Measurements from ENCODE around the gene RAPGEF4.

Gene RAPGEF4

DNA sequence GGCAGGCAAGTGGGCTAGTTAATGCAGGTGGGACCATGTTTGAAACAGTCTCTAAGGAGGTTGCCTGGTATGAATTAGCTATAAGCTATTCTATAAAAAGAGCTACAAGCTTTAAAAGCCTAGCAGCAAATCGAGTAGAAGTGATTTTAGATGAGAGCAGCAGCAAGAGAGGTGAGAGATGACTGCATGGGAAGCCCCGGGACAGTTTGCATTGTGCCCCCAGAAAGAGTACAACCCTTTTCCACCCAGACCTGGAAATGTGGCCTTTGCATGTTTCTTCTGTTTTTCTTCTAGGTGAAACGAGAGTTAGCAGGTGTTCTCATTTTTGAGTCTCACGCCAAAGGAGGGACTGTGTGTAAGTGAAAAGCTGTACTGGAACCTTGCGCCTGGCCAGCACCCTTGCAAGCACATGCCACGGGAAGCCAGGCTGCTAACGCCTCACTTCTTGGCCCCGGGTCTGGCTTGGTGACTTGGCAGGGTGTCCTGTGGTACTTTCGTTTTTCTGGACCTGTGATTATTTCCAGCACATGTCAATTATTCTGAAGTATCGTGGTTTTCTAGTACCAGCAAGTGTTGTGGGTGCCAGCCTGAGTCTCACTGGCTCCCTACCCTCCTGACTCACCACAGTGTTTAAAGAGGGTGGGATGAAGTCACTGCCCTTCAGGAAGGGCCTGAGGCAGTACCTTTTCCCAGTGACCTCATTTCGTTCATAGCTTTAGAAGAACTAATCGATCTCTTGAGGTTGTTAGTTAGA lies 249.7 kb downstream of the RAPGEF4 start:
- Mint-ChIP-seq H3K36me3 (ENCODE audit: low read depth) (no peaks in the 10 kb centered on the region), H3K9me3 (no peaks in the 10 kb centered on the region), H3K27ac (no peak overlapping the region), H3K4me1 (ENCODE audit: low read depth) (peaks cover 8% of the 10 kb centered on the region), H3K4me3 (no peak overlapping the region), H3K27me3 (ENCODE audit: low read depth) (no peaks in the 10 kb centered on the region)

DNA sequence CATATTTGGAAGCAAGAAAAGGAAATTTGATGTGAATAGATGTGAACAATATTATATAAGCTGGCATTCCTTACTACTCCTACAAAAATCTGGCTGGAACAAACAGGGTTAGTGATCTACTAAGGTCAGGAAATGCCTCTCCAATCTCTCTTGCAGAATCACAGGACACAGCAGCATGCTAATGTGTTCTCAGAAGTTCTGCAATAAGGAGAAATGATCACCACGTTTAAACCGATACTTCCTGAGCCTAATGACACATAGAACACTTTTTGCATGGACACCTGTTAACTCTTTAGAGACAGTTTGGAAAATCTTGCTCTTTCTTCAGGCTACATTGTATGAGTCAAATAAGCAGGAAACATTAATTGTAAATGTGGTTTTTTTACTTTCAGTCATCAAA lies 250.4 kb downstream of the RAPGEF4 start:
- H3K27me3 Mint-ChIP-seq (ENCODE audit: low read depth): no peaks in the 10 kb centered on the region
- H3K4me1 Mint-ChIP-seq (ENCODE audit: low read depth): peaks cover 8% of the 10 kb centered on the region
- H3K9me3 Mint-ChIP-seq: no peaks in the 10 kb centered on the region
- no peak overlapping the region for H3K27ac Mint-ChIP-seq
- no peak overlapping the region for H3K4me3 Mint-ChIP-seq
- H3K36me3 Mint-ChIP-seq (ENCODE audit: low read depth): no peaks in the 10 kb centered on the region

DNA sequence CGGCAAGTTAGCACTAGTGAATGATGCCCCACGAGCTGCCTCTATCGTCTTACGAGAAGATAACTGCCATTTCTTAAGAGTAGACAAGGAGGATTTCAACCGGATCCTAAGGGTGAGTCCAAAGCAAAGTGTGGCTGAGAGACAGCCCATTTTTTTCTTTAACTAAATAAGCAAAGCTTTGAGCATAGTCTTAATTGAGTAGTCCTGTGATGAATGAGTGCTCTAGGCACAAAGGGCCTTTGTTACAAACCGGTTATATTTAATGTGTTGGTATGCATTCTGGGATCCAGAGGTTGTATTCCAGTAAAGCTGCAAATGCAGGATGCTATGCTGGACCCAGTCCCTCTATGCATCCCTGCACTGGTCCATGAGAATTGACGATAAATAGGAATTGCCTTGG lies 253.1 kb downstream of the RAPGEF4 start:
- H3K27me3 Mint-ChIP-seq (ENCODE audit: low read depth): no peaks in the 10 kb centered on the region
- H3K4me3 Mint-ChIP-seq: no peak overlapping the region
- no peaks in the 10 kb centered on the region for H3K36me3 Mint-ChIP-seq (ENCODE audit: low read depth)
- H3K4me1 Mint-ChIP-seq (ENCODE audit: low read depth): peaks cover 8% of the 10 kb centered on the region
- no peak overlapping the region for H3K27ac Mint-ChIP-seq
- H3K9me3 Mint-ChIP-seq: no peaks in the 10 kb centered on the region

DNA sequence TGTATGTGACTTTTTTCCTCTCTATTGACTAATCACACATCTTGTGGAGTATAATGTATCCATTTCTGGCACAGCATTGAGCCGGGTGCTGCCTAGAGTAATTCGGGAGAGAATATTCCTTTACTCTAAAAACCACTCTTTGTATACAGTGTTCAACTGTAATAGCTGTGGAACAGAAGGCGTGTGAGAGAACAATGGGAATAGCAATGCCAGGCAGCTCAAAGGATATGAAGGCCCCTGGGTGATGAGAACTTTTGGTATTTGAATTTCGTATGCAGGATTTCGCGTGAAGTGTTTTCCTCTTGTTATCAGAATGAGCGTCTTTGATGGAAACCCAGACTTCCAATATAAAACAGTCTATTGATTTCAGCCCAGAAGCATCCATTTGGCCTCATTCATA lies 255.4 kb downstream of the RAPGEF4 start:
- Mint-ChIP-seq H3K9me3 (no peaks in the 10 kb centered on the region), H3K36me3 (ENCODE audit: low read depth) (no peaks in the 10 kb centered on the region), H3K4me1 (ENCODE audit: low read depth) (peaks cover 2% of the 10 kb centered on the region), H3K4me3 (no peak overlapping the region), H3K27ac (no peak overlapping the region), H3K27me3 (ENCODE audit: low read depth) (no peaks in the 10 kb centered on the region)

DNA sequence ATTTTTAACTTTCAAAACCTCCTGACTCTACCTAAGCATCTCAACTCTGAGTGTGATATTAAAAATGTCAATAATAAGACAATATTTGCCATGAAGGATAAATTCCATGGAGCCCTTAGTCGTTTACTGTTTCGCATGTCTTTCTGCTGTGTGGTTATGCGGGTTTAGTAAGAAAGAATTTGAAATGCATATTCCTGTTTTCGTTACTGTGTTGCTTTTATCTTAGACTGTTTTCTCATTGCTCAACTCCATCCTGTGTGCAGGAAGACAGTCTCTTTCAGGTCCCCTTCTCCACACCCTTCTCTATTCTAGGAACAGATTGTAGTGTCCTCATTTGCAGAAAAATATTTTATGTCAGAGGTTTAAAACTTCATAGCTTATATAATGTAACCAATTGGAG lies 257.5 kb downstream of the RAPGEF4 start:
- H3K27ac Mint-ChIP-seq: no peak overlapping the region
- H3K27me3 Mint-ChIP-seq (ENCODE audit: low read depth): peaks cover 11% of the 10 kb centered on the region
- no peaks in the 10 kb centered on the region for H3K4me1 Mint-ChIP-seq (ENCODE audit: low read depth)
- H3K36me3 Mint-ChIP-seq (ENCODE audit: low read depth): no peaks in the 10 kb centered on the region
- no peaks in the 10 kb centered on the region for H3K9me3 Mint-ChIP-seq
- H3K4me3 Mint-ChIP-seq: no peak overlapping the region

DNA sequence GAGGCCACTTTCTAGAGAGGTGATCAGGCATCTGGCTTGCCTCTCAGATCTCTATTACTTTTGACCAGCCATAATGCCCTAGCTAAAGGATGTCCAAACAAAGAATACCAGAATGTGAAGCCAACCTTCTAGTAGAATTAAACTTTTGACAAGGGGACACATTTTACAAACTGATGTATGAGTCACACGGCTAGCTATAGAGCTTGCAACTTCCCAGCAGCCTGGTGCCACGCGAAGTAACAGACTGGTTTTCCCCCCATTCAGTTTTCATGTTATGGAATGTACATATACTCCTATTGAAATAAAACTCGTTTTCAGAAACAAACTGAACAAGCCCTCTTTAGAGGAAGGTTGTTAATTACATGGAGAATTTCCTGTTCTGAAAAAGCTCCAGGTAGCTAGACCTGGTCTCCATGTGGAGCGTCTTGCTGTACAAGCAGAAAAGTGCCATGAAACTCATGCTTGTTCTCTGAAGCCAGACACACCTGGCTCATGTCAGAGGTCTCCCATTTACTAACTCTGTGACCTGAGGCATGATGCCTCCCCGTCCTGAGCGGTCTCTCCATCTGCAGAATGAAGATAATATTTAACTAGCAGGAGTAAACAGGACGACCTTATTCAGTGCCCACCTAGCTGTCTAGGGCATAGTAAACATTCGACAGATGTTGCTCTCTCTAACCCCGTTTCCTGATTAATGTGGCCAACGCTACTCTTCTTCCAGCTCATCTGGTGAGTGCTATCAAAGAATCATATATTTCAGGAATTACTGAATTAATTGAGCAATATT lies 258.5 kb downstream of the RAPGEF4 start:
- no peak overlapping the region for H3K4me3 Mint-ChIP-seq
- peaks cover 13% of the 10 kb centered on the region for H3K27me3 Mint-ChIP-seq (ENCODE audit: low read depth)
- H3K27ac Mint-ChIP-seq: no peak overlapping the region
- H3K36me3 Mint-ChIP-seq (ENCODE audit: low read depth): no peaks in the 10 kb centered on the region
- H3K9me3 Mint-ChIP-seq: no peaks in the 10 kb centered on the region
- H3K4me1 Mint-ChIP-seq (ENCODE audit: low read depth): no peaks in the 10 kb centered on the region

DNA sequence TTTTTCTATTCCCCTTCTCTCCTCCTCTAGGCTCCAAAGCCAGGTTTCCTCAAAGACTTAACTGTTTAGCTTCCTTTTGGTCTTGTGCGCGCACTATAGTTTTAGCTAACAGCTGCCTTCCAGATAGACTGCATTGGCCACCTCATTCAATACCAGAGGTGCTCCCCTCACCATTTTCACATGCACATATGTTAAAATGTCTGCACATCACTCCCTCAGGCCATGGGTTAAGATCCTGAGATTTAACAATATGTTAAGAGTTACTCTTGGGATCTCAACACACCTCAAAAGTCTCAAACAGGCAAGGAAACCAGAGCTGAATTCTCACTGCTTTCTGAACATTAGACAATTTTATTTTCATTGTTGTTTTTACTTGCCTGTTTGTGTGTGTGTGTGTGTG lies 259.2 kb downstream of the RAPGEF4 start:
- H3K9me3 Mint-ChIP-seq: no peaks in the 10 kb centered on the region
- H3K4me1 Mint-ChIP-seq (ENCODE audit: low read depth): no peaks in the 10 kb centered on the region
- no peak overlapping the region for H3K27ac Mint-ChIP-seq
- no peak overlapping the region for H3K4me3 Mint-ChIP-seq
- peaks cover 13% of the 10 kb centered on the region for H3K27me3 Mint-ChIP-seq (ENCODE audit: low read depth)
- H3K36me3 Mint-ChIP-seq (ENCODE audit: low read depth): no peaks in the 10 kb centered on the region

DNA sequence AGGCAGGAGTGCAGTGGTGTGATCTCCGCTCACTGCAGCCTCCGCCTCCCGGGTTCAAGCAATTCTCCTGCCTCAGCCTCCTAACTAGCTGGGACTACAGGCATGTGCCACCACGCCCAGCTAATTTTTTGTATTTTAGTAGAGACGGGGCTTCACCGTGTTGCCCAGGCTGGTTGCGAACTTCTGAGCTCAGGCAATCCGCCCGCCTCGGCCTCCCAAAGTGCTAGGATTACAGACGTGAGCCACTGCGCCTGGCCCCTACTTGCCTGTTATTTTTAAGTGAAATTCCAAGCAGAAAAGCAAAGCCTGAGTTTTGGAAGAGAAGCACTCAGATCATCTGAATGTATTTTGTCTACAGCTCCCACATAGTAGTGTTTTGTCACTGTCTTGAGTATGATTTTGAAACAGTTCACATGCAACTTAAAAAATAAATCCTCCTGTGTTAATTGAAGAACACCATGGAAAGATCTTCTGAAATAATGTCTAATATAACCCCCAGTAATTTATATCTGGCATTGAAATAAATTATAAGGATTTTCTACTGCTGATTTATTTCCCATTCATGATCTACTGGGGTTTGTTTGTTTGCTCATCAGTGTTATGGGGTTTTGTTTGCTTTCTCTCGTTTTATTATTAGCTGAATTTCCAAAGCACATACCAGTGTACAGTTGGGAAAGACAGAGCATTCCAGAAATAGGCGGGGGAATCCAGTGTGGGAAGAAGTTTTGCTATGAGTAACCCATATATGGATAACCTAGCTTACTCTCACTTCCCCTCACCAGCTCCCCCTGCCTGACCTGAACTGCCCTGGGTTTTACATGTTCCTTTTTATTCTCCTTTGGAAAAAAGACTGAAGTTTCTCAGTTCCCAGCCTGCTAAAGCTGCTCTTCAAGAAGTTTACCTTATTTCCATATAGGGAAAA lies 259.9 kb downstream of the RAPGEF4 start:
- Mint-ChIP-seq H3K9me3 (no peaks in the 10 kb centered on the region), H3K27me3 (ENCODE audit: low read depth) (peaks cover 13% of the 10 kb centered on the region), H3K4me1 (ENCODE audit: low read depth) (no peaks in the 10 kb centered on the region), H3K36me3 (ENCODE audit: low read depth) (no peaks in the 10 kb centered on the region), H3K4me3 (no peak overlapping the region), H3K27ac (no peak overlapping the region)

DNA sequence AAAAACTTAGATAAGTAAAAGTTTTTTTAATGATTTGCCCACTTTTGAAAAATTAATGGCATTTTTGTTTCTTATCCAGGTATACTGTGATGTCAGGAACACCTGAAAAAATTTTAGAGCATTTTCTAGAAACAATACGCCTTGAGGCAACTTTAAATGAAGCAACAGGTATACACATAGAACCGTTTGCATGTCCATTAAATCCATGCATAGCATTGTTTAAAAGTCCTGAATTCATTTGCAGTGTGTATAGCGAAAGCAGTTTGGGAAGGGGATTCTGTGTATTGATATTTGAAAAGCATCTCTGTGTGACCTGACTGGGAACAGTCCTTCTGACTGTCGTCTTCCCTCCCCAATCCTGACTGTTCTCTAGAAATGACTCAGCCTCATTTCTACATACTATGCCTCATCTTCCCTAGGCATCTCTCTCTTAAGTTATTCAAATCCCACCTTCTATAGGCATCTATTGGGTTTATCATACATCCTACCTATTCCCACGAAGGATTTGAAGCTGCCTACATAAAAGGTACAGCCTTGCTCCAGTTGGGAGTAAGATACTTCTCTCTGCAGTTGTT lies 260.8 kb downstream of the RAPGEF4 start:
- Mint-ChIP-seq H3K27me3 (ENCODE audit: low read depth) (peaks cover 13% of the 10 kb centered on the region), H3K4me1 (ENCODE audit: low read depth) (no peaks in the 10 kb centered on the region)

DNA sequence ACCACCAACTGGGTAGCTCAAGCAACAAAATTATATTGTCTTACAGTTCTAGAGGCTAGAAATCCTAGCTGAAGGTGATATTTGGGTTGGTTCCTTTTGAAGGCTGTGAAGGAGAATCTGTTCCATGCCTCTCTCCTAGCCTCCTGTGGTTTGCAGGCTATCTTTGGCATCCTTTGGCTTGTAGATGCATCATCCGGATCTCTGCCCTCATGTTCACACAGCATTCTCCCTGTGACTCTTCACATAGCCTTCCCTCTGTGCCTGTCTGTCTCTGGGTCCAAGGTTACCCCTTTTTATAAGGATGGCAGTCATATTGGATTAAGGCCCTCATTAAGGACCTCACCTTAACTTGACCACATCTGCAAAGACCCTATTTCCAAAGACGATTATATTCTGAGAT lies 261.4 kb downstream of the RAPGEF4 start:
- H3K4me3 Mint-ChIP-seq: no peak overlapping the region
- H3K36me3 Mint-ChIP-seq (ENCODE audit: low read depth): no peaks in the 10 kb centered on the region
- no peaks in the 10 kb centered on the region for H3K9me3 Mint-ChIP-seq
- H3K27me3 Mint-ChIP-seq (ENCODE audit: low read depth): peaks cover 13% of the 10 kb centered on the region
- H3K27ac Mint-ChIP-seq: no peak overlapping the region
- H3K4me1 Mint-ChIP-seq (ENCODE audit: low read depth): no peaks in the 10 kb centered on the region

More for the DNA sequence above, 260.8 kb downstream of the RAPGEF4 start:
- Mint-ChIP-seq H3K36me3 (ENCODE audit: low read depth) (no peaks in the 10 kb centered on the region), H3K9me3 (no peaks in the 10 kb centered on the region), H3K4me3 (no peak overlapping the region), H3K27ac (no peak overlapping the region)

DNA sequence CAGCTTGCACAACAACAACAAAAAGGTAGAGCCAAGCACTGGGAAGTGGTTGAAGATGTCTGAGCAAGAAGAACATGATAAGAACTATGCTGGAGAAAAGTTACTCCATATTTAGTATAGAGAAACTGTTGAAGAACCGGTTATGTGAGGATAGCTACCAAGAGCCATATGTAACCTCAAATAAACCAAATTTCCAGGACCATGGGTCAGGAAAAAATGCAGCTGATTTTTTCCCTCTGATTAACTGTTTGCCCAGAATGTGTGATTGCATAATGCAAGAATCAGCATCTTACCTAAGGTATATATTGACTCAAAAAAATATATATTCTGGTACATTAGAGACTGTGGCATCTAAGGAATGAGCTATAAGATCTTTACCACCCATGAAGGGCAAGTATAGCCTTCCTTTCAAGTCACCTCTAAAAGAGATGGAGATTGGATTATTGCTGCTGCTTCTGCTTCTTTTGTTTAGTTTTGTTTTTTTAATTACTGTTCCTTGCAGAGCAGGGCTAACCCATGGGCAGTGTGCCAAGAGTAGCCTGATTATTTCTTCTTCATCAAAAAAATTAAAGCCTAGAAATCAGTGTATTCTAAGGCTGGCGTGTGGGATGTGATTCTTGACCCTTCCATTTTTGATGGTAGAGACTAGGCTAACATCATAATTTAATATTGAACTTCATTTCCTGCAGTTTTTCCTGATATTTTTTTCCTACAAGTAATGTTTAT lies 263.1 kb downstream of the RAPGEF4 start:
- Mint-ChIP-seq H3K27me3 (ENCODE audit: low read depth) (peaks cover 13% of the 10 kb centered on the region), H3K4me3 (no peak overlapping the region), H3K4me1 (ENCODE audit: low read depth) (no peaks in the 10 kb centered on the region), H3K9me3 (no peaks in the 10 kb centered on the region), H3K27ac (no peak overlapping the region), H3K36me3 (ENCODE audit: low read depth) (no peaks in the 10 kb centered on the region)

DNA sequence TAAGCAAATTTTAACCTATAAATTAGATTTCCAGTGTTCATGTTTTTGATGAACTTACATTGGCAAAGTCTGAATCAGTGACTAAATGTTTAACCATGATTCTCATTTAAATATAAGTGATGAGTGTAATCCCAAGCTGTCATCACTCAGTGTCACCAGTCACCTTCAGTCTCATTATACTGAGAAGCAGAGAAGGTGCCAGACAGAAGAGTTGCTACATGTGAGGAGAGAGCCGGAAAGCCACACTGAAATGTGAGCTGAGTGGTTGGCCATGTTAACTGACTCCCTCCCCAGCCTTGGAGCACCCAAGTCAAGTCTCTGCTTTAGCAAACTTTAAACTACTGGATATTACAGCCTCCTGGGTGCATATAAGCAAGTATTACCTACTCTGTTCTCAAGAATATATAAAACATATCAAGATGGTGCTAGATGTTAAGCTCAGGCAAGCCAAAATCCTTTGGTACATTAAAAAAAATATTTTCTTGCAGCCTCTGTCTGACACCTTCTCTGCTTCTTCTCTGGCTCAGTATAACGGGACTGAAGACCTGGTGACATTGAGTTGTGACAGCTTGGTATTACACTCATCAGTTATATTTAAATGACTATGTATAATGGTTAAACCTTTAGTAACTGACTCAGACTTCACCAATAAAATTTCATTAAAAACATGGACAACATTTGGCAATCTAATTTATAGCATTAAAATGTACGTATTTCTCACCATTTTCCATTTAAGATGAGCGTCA lies 264.2 kb downstream of the RAPGEF4 start:
- peaks cover 13% of the 10 kb centered on the region for H3K27me3 Mint-ChIP-seq (ENCODE audit: low read depth)
- no peaks in the 10 kb centered on the region for H3K36me3 Mint-ChIP-seq (ENCODE audit: low read depth)
- no peaks in the 10 kb centered on the region for H3K9me3 Mint-ChIP-seq
- no peaks in the 10 kb centered on the region for H3K4me1 Mint-ChIP-seq (ENCODE audit: low read depth)
- no peak overlapping the region for H3K27ac Mint-ChIP-seq
- no peak overlapping the region for H3K4me3 Mint-ChIP-seq

Data from T-helper 1 cell treated with Interleukin-12 subunit alpha and Interleukin-12 subunit beta and Interleukin-4 antibody, amounts not matched to agents 30 μg/mL and 1 μg/mL, for 36 hours (primary cell).